Suppressor macrophage treated with lipopolysaccharide for 4 hours (primary cell): ENCODE data around the gene INHBB.
"Not testable (repeated sequence)": the region's sequence is repeated elsewhere in the genome, so short reads cannot be mapped to it uniquely, and the experiment has no call there.

ENCODE experiments used
- DNase-seq: peaks from one replicate; pipeline ENCODE4 v3.0.0-alpha.2; 2020

The INHBB gene

GRCh38 chr2:120316528-120317179, 29.3 kb upstream of the INHBB start:
- no peak for DNase-seq

- DNase-seq, result no peak
These were observed 28.8 kb upstream of the INHBB start for GRCh38 chr2:120317180-120317533.

GRCh38 chr2:120317916-120318315, 28.0 kb upstream of the INHBB start:
- no peak for DNase-seq

- no peak for DNase-seq
These were observed 27.3 kb upstream of the INHBB start for GRCh38 chr2:120318626-120319025.

GRCh38 chr2:120319123-120319522, 26.8 kb upstream of the INHBB start:
- DNase-seq, result no peak

GRCh38 chr2:120319686-120320317, 26.1 kb upstream of the INHBB start:
- no peak for DNase-seq

- no peak for DNase-seq
These were observed 25.6 kb upstream of the INHBB start for GRCh38 chr2:120320318-120320851.

GRCh38 chr2:120320887-120321556, 24.9 kb upstream of the INHBB start:
- DNase-seq, result not testable (repeated sequence)

- no peak for DNase-seq
These were observed 24.1 kb upstream of the INHBB start for GRCh38 chr2:120321721-120322284.

- no peak for DNase-seq
These were observed 23.6 kb upstream of the INHBB start for GRCh38 chr2:120322329-120322728.

- DNase-seq, result no peak
These were observed 22.7 kb upstream of the INHBB start for GRCh38 chr2:120323214-120323613.

GRCh38 chr2:120323807-120324399, 22.0 kb upstream of the INHBB start:
- no peak for DNase-seq

GRCh38 chr2:120324933-120325332, 21.0 kb upstream of the INHBB start:
- DNase-seq, result no peak

GRCh38 chr2:120326066-120326465, 19.9 kb upstream of the INHBB start:
- DNase-seq, result no peak

- DNase-seq, result no peak
These were observed 14.8 kb upstream of the INHBB start for GRCh38 chr2:120330946-120331822.

GRCh38 chr2:120331903-120332302, 14.0 kb upstream of the INHBB start:
- DNase-seq, result no peak

GRCh38 chr2:120332384-120332783, 13.6 kb upstream of the INHBB start:
- DNase-seq, result no peak

GRCh38 chr2:120334068-120334467, 11.9 kb upstream of the INHBB start:
- no peak for DNase-seq

GRCh38 chr2:120336749-120337148, 9.2 kb upstream of the INHBB start:
- DNase-seq, result no peak

GRCh38 chr2:120338015-120338414, 7.9 kb upstream of the INHBB start:
- DNase-seq, result peak; percentile 81

- no peak for DNase-seq
These were observed 4.0 kb upstream of the INHBB start for GRCh38 chr2:120341977-120342376.

- no peak for DNase-seq
These were observed 3.5 kb upstream of the INHBB start for GRCh38 chr2:120342446-120342845.

- DNase-seq, result no peak
These were observed 2.9 kb upstream of the INHBB start for GRCh38 chr2:120343100-120343432.
